HG02759 (cell line): ENCODE results near the gene NCR3LG1.

Source experiments
- ATAC-seq: cut with Tn5 transposase; IDR thresholded peaks from one replicate; pipeline ENCODE4 v1.9.1; 2021; ENCODE audit warnings: mild to moderate bottlenecking, moderate library complexity; ENCODE audit not compliant: unreplicated experiment

NCR3LG1 gene

DNA sequence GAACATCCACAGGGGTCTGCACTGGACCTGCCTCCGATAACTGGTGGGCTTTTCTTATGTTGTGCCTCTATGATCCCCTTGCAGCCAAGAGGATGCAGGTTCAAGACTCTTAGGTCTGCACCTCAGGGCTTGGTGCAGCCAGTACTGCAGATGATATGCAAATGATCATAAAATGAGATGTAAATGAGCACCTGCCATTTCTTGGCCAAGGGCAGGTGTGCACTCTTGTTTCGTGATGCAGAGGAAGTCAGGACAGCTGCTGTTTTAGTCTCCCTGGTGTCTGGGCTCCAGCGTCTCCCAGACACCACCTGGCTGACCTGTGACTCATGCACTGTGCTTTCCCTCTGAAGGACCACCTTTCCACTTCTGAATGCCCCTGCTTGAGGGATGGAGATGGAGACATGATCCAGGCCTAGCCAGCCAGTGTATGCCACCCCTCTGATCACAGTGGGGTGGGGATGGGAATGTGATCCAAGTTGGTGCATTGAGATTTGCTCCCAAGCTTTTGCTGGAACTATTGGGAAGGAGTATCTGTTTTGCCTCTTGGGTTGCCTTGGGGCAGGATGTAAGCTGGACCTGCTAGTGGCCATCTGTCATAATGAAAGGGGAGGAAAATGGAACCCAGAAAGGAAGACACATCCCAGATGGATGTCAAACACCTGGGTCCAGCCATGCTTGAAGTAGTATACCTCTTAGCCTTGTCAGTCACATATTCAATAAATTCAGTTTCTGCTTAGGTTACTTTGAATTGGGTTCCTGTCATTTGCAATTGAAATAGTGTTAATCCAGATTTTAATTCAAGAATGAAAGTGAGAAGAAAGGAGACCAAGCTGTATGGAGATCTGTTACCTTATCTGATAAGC is 40.1 kb downstream of the NCR3LG1 start:
- no peak for ATAC-seq

DNA sequence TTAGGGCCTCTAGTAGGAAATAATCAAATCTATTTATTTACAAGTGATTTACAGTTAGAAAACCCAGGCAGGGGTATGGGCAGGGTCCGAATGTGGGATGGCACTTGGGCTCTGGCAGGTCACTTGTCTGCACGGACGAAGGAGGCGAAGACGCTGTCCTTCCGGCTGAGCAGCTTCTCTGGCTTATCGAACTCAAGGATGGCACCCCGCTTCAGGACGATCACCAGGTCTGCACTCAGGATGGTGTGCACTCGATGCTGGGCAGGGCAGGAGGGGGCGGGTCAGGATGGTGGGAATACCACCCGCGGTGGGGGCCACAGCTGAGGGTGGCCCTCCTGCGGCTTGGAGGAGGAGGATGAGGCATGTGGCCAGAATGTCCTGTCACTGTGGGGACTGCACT is 41.3 kb downstream of the NCR3LG1 start:
- ATAC-seq, result no peak

DNA sequence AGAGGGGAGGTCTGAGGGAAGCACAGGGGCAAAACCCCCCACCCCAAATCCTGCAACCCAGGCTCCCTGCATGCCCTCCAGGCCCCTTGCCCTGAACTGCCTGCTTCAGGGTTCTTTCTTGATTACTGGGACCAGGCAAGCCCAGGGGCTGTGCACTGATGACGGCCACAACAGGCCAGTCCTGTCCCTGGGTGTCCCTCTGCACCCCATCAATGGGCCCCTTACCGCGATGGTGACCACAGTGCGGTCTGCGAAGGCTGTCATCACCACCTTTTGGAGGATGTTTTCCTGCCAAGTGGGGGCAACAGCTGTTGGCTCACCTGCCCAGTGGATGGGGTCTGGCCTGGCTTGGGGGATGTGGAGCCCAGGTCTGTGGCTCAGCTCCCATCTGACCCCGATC is 41.9 kb downstream of the NCR3LG1 start:
- ATAC-seq, result no peak

DNA sequence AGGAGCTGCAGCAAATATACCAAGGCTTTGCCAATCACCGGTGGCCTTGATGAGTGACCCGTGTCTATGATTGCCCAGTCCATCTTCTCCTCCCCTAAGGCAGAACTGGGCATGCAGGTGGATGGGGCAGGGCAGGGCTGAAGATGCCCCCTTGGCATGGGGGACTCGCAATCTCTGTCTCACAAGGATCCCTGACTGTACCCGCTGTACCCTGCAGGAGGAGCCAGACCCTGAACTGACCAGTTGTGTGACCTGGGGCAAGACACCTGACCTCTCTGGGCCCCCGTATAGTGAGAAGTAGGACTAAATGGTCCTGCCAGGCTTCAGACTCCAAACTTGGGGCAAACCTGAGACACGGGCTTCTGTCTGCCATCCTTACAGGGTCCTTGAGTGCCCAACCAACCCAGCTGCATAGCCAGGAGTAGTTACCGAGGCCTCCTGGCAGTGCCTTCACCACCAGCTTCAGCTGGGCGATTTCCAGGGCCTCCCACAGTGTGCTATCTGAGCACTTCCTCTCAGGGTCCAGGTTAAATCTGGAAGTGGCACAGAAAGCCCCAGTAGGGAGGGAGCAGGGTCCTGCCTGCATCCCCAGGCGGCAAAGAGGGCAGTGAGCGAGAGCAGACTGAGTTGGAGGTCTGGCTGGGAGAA is 43.3 kb downstream of the NCR3LG1 start:
- ATAC-seq, result no peak

DNA sequence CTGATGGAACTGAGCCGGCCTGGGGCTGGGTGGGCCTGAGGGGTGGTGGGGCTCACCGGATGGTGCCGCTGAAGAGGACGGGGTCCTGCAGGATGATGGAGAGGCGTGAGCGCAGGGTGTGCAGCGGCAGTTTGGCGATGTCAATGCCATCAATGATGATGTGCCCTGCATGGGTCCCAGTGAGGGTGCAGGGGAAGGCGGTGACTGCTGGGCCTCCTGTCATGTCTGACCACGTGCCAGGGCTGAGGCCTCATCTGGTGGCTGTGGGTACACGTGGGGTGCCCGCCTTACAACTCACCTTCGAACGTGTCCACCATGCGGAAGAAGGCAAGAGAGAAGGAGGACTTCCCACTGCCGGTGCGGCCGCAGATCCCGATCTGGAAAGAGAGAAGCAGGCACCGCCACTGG is 44.0 kb downstream of the NCR3LG1 start:
- no peak for ATAC-seq

DNA sequence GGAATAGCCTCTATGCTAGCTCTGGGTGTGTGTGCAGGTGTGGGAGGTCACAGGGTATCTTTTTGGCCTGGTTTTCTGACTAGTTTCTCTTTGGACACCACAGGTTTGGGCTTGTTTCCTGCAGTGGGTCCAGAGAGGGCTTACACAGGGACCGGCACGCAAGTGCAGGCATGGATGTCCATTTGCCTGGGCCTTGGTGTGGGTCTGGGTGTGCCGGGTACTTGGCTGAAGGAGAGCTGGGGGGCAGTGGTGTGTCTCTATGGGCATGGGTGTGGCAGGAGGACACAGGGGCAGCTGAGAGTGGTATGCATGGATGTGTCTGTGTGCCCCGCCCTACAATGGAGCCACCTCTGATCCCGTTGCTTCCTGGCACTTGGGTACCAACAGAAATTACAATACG is 44.4 kb downstream of the NCR3LG1 start:
- ATAC-seq, result no peak

DNA sequence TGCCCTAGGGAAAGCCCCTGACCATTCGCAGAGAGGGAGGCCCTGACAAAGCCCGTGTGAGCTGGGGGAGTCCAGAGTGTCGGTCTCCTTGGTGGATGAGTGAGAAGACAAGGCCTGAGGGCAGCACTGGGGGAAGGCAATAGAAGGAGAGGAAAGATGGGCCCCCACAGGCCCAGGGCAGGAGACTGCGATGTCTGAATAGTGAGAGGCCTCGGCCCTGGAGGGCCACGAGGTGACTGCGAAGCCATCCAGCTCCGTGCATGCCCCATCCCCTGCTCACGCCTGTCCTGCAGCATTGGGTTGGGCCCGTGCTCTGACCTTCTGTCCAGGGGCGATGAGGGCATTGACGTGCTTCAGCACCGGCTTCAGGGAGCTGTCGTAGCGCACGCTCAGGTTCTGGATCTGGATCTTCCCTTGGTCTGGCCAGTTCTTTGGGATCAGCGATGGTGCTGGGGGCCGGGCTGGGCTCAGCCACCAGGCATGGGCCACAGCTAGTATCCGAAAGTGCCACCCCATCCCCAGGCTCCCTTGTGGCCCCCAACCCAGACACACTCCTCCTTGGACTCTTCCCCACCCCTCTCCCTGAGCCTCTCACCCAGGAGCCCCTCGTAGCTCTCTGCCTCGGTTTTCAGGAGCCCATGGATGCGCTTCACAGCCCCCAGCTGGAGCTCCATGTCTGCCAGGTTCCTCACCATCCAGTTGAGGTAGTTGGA is 45.2 kb downstream of the NCR3LG1 start:
- no peak for ATAC-seq

DNA sequence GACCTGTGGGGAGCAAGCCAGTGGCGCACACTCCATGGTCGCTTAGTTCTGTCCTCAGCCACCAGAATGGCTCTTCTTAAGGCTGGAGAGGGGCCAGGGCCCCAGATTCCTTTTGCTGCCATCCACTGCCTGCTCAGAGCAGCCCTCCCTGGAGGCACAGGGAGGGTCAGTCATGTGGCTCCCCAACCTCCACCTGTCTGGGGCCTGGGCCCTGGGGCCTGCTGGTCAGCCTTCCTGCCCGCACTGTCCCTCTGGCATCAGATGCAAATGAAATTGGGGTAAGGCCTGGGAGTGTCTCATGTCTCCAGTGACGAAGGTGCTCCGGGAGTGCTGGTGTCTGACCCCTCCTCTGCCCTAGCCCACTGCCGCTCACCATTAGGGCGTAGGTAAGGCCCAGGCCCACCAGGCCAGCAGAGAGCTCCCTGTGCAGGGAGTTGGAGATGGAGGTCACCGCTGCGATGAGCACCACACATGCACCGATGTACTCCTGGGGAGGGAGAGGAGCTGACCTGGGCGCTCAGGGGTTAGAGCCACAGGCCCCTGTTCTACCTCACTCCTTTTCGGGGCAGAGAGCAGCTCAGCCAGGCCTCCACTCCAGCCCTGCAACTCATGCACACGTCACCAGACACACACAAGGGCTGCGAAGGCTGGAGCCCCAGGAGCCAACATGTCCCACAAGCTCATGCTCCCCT is 45.9 kb downstream of the NCR3LG1 start:
- ATAC-seq, result no peak

DNA sequence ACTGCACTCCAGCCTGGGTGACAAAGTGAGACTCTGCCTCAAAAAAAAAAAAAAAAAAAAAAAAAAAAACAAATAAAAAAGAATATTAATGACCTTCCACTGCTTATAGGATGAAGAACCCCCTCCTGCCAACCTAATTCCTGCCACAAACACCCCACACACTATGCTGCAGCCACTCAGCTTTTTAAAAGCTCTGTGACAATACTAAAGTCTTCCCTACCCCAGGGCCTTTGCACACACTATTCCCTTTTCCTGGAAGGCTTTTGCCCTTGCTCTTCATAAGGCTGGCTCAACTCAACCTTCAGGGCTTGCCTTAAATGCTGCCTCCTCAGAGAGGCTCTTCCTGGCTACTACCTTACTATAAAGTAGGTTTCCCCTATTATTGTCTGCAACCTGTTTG is 47.6 kb downstream of the NCR3LG1 start:
- ATAC-seq, result no peak

DNA sequence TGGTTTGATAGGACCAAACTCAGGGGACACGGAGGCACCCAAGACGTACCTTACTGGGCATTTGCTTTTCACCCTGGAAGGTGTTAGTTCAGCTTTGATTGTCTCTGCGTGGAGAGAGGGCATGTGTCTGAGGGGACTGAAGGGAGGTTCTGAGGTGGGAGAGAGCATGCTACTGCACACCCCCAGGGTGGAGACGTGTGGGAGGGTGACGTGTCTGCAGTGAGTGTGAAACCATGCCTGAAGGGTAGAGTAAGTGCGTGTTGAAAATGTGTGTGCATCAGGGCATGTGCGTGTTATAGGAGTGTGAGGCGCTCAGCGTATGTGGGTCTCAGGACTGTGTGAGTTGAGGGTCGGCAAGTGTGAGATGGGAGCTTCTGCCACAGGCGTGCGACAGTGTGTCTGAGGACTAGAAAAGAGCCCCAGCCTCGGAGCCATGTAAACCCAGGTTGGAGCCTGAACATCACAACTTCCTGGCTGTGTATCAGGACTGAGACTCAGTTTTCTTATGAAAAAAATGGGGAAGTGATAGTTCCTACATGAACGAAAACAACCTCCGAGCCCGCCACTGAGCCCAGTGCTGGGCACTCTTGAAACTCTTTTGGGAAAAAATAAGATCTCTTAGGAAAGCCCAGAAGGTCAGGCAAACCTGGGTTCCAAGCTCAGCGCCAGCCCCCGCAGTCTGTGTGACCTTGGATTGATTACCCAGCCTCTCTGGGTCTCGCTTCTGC is 48.6 kb downstream of the NCR3LG1 start:
- peak; percentile 60 for ATAC-seq

DNA sequence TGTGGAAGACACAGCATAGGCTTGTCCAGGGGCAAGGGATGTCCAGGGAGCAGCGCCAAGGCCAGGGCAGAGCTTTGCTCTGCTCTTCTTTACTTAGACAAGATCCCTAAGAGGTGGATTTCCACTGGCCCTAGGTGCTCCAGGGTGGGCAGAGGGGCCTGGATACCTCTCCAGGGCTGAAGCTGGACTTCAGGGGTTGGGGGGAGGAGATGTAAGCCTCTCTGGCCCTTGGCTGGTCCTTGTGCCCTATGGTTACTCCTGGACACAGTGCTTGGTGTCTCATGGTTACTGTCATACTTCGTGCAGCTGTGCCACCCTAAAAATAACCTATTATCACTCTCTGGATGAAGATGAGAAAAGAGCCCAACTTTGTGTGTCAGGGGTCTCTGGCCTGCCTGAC is 49.7 kb downstream of the NCR3LG1 start:
- no peak for ATAC-seq

DNA sequence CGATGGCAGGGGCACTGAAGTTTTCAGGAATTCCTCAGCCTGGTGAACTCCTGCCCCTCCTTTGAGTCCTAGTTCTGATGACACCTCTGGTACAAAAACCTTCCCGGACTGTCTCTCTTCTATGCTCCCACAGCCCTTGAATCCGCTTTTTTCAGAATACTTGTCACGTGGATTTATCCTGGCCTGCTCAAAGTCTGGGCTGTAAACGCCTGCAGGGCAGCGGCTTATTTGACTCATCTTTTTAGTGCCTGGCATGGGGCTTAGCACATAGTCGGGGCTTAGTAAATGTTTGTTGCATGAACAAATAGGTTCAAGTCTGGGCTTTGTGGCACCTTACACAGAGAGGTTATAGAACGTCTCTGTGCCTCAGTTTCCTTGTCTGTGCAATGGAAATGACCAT is 50.2 kb downstream of the NCR3LG1 start:
- ATAC-seq, result no peak

DNA sequence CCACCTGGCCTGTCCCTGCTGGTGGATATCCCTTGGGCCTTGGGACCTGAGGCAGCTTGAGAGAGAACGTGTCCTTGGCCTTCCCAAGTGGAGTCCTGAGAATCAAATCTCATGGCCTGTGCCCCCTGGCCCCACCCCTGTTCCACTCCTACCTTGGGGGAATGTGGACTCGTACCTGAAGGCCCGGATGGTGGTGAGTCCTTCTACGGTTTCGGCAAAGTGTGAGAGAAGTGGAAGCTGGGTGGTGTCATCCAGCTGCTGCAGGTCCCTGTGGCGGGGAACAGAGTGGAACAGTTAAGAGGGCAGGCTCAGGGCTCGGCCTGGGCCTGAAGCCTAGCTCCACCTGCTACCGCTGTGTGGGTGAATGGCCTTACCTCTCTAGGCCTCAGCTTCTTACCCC is 50.9 kb downstream of the NCR3LG1 start:
- no peak for ATAC-seq

DNA sequence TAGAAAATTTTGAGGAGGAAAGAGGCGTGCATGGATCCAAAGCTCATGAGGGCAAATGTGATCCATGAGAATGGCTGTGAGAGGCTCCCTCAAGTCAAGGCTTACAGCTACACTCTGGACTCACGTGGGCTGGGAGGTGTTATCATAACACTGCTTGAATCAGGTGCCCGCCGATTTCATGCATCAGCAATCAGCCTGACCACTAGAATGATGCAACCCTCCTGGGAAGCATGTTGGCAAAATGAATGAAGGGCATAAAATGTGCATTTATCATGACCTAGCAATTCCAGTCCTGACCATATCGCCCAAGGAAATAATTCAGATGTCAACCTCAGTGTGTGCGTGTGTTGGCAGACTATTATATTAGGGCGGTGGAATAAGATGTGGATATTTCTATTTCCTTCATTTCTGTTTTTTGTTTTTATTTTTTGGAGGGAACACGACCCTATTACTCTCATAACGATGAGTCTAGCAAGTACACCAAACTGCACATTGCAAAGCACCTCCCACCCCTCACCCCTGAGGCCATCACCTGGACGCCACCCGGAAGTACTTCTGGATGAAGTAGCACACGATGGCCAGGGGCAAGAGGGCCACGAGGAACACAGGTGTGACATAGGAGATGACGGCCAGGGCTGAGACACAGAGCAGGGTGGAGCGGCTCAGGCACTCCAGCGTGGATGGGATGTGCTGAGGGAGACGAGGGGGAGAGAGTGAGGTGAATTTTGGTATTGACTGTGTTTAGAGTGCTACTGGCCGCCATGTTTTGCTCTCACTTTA is 52.6 kb downstream of the NCR3LG1 start:
- ATAC-seq, result no peak

DNA sequence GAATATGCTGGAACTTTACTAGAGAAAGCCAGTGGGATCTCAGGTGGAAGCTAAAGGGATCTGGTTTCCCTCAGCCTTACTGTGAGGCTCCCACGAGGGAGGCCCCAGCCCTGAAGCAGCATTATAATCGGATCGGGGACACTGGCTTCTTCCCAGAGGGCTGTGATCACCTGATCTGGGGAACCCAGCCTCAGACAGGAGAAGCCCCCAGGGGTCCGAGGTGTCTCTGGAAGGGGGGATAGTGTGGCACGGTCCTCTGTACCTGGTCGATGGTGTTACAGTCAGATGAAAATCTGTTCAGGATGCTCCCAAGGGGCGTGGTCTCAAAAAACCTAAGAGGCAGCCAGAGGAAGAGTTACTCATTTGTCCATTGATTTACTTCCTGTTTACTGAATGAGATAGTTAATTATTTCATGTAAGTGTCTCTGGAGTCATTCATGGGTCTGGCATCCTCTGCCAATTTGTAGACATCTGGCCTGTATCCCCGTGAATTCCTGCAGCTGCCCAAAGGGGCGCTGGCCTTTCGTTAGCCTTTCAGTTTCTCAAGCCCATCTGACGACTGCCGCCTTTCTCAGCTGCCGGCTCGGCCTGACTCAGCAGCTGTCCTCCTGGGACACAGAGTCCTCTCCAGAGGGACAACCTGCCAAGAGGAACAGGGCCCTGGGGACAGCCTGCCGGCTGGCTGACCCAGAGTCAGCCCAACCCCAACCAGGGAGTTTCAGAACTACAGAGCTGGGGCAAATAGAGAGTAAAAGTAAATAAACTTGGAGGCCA is 53.8 kb downstream of the NCR3LG1 start:
- ATAC-seq, result no peak

DNA sequence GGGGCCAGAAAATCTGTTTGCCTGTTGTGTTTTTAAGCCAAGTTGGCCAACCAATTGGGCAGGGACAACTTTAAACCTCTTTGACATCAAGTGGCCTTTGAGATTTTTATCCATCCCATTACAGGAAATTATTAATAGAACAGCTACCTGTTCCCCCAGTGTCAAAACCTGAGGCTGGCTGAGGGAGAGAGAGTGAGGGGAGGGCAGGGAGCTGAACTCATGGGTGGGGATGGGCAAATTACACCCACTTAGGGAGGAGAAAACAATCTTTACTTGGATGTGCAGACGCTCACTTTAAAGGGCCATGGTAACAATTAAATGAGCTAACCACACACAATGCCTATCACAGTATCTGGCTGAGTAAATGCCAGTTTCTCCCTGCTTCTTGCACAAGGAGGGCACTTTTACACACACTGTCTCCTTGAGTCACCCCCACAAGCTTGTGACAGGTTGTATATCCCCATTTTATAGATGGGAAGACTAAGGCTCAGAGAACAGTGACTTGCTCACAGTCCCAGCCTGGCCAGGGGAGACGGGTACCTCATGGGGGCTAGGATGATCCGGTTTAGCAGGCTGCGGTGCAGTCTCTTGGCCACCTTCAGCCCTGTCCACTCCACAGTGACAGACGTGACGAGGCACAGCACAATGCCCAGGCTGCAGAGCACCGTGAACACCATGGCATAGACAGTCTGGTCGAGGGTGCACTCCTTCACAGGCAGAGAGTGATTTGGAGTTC is 54.6 kb downstream of the NCR3LG1 start:
- ATAC-seq, result no peak

DNA sequence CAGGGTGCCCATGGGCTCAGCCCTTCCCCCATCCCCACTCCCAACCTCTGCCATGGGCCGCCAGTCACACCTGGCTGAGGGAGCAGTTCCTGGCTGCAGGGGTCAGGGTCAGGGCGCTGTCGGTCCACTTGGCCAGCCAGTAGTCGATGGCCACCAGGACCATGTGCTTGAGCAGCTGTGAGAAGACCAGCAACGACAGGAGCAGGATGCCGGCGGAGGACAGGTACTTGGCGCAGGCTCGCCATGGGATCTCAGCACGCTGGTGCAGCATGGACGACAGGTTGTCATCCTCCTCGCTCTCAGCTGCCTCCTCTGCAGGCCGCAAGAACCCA is 55.2 kb downstream of the NCR3LG1 start:
- ATAC-seq, result no peak

DNA sequence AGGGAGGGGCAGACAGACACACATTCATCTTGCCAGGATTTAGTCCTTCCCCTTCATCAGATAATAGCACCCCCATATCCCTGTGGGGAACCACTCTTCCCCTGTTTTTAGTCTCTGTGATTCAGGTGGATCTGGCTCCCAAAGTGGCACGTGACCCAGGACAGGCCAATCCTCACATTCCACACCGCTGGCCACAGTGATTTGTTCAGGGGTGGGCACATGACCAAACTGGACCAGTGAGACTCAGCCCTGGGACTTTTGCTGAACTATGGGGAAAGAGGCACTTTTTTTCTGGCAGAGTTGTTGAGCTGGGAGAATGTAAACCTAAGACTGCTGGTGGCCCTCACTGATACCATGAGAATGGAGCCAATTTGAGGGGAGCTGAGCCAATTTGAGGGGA is 56.0 kb downstream of the NCR3LG1 start:
- ATAC-seq, result no peak

DNA sequence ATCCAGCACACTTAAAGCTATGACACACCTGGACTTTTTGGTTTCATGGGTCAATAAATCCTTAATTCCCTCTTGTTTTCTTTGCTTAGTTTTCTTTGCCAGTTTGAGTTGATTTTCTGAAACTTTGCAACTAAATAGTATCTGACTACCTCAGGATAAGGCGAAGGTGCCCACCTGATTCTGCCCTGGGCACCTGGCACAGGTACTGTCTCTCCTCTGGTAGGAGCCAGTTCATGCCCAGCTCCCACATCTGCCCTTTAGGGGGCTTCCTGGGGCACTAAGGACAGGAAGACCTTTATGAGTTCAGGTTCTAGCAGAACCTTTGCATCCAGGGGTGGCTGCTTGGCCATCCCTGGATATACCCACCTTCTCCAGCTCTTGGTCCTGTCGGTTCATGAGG is 56.4 kb downstream of the NCR3LG1 start:
- no peak for ATAC-seq
